NCI-H2196 (cell line): ENCODE results near the gene RRP9.
"Not testable (repeated sequence)": the region's sequence is repeated elsewhere in the genome, so short reads cannot be mapped to it uniquely, and the experiment has no call there.

ENCODE experiments used
- DNase-seq: peaks from one replicate; lab custom pipeline; 2025; ENCODE audit not compliant: unreplicated experiment; lab: John Stamatoyannopoulos, UW

The RRP9 gene

DNA sequence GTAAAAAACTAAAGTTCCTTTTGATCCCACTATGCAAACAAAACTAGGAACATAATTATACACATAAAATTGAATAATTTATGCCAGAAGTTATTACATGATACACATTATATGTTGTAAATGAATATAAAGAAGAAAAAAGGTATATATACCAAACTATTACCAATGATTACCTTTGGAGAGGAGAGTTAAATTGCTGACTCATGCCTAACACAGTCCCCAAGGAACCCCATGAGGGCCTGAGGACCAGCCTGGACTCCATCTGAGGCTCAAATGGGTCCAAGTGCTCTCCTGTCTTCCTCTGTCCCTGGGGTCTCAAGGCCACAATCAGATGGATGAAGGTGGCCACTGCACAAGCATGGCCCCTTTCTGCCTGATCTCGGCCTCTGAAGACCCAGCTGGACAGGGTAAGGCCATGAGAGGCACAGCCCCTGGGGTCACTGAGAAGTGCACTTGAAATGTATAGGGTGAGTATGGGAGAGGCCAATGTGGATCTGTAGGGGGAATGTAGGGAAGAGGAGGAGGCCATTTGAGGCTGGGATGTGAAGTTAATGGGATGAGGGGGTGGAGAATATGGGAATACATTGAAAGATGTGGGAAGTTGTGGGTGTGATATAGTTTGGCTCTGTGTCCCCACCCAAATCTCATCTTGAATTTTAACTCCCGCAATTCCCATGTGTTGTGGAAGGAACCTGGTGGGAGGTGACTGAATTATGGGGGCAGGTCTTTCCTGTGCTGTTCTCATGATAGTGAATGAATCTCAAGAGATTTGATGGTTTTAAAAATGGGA is 37.5 kb downstream of the RRP9 start:
- no peak for DNase-seq

DNA sequence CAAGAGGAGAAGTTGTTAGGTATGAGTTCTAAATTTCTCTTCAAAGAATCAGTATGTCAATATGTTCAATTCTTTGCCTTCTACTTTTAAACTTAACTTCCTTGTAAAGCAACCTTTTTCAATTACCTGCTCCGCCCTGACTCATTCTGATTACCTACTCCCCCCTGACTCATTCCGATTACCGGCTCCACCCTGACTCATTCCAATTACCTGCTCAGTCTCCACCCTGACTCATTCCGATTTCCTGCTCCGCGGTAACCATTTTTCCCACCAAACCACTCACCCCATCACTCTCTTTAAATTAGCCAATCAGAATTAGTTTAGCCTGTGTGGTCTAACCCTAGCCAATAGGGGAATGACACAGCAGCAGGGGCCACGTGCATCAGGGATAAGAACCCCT is 39.3 kb downstream of the RRP9 start:
- DNase-seq, result not testable (repeated sequence)

DNA sequence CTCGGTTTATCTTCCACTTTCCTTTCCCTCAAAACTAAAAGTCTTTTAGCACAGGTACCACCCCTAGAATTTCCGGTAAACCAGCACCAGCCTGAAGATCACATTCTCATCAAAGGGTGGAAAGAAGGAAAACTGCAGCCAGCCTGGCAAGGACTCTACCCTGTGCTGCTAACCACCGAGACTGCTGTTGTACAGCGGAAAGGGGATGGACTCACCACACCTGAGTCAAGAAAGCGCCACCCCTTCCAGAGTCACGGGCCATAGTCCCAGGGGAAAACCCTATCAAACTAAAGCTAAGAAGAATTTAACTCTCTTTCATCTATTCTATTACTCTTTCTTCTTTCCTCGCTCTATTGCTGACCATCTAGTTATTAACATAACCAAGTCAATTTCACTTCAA is 41.7 kb downstream of the RRP9 start:
- DNase-seq, result not testable (repeated sequence)

DNA sequence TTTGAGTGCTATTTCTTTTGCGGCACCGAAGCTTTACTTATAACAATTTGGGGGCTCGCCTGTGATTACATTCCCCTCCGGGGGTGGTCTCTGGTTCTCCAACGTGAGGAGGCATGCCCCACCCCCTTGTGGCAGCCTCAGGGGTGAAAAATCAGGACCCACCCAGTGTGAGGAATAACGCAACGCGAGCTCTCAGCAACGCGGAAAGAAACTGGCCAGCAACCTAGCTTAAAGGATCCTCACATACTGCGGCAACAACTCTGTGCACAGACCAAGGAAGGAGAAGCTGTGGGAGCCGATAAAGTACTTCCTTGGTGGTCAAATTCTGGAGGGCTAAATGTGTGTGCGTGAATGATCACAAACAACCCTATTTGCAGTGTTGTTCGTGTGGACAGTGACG is 44.3 kb downstream of the RRP9 start:
- DNase-seq, result no peak

DNA sequence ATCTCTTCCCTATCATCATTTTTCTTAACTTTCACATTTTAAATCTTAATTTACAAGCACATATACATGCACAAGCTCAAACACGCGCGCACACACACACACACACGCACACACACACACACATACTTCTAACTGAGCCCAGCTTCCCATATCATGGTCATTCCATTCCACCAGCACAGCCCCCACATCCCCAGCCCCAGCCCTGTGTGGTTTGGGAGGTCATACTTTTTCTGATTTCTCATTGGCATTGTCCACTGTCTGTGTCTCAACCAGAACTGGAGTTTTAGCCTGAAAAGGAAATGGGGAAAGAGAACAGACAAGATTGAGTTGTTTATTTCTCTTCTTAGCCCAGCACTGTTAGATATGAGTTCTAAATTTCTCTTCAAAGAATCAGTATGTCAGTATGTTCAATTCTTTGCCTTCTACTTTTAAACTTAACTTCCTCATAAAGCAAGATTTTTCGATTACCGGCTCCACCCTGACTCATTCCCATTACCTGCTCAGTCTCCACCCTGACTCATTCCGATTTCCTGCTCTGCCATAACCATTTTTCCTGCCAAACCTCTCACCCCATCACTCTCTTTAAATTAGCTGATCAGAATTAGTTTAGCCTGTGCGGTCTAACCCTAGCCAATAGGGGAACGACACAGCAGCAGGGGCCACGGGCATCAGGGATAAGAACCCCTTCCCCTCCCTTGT is 44.9 kb downstream of the RRP9 start:
- no peak for DNase-seq

DNA sequence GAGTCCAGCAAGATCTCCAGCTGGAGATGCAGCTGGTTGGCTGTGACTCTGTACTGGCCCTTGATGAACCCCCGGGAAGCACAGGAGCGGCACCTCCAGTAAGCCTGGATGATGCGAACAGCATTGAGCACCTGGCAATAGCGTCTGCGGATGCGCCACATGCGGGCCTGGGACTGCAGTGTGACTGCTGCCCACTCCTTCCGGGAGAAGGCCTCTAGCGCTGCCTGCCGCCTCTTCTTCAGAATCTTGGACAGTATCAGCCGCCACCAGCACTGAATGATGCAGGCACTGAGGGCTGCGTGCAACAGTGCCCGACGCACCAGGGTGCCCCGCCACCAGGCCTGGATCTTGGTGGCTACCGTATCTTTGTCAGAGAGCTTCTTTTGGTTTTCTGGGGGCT is 46.8 kb downstream of the RRP9 start:
- no peak for DNase-seq

DNA sequence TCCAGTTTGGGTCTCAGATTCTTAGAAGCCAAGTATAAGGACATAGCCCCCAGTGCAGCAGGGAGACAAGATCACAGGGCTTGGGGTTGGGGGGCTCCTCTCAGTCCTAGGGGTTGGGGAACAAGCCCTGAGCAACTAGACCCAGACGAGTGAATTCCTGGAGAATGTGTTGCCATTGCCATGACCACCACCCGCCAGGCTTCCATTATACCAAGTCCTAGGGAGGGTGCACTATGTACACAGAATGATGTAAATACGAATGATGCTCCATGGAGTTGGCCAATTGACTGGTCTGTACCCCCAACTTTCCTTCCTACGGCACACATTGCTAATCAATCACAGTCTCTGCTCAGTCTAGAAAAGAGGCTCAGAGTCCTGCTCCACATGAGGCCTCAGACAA is 47.3 kb downstream of the RRP9 start:
- DNase-seq, result no peak

DNA sequence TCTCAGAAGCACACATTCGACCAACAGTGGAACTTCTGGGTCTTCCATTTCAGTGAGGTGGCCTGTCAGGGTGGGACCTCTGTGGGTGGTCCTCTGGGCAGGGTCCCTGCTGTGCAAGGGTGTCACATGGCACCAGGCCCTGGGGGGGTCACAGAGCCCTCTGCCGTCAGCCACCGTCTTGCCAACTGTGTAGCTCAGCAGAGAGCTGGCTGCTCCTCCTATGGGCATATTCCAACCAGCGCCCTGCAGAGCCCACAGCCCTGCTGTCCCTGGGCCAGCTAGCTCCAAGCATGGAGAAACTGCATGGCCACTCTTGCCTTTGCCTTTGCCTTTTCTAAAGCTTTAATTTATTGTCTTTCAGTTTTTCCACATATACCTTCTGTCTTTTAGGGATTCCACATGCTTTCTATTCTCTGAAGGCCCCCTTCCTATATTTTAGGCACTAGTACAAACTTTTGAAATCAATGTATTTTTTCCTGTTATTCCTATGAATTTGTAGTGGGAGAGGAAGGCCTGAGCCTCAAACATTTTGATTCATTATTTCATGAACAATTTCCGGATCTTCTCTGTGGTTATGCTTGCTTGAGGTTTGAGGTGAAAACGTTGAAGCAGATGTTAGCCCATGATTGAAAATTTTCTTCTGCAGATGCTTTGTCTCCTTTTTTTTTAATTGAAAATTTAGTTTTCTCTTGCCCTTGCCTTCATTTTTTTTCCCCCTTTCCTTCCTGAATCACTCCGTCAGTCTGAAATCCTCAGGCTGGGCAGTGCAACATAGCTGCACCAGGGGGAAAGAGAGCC is 50.3 kb downstream of the RRP9 start:
- DNase-seq, result no peak

DNA sequence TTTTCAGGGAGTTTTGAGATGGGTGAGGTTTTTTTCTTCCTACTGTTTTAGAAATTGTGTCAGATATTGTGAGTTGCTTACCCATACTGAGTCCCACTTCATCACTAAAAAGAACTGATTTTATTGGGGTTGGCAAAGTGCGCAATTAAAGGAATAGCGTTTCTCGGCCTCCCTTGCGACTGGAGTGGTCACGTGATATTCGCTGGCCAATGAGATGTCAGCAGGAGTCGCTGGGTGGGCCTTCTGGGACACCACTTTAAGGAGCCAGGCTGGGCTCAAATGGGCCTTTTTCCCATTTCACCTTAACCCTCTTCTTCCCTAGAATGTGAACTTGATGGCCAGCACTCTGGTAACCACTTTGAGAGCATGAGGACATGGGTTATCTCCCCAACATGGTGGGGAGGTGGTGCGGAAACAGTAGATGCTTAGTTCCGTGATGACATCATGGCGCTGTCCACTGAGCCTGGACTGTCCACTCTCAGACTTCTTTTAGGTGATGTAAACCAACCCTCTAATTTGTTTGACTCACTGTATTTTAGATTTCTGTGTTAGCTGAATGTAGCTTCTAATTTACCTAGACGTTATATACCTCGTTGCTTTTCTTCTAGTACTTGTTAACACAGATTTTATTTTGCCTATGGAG is 53.1 kb downstream of the RRP9 start:
- DNase-seq, result no peak

DNA sequence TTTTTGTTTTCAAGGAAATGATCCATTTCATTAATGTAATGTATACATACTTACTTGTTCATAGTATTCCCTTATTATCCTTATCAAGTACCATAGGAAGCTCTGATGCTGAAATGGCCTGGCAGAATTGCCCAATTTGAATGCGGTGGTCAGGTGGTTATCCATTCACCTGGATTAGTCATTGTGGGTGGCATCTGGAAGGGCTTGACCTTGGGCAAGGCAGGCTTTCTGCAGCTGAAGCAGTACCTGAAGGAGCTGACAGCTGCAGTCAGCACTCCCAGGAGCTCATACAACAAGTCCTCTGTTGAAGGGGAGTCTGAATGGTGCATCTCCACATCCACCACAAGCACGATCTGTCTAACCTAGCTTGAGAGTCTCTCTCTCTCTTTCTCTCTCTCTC is 54.1 kb downstream of the RRP9 start:
- no peak for DNase-seq

DNA sequence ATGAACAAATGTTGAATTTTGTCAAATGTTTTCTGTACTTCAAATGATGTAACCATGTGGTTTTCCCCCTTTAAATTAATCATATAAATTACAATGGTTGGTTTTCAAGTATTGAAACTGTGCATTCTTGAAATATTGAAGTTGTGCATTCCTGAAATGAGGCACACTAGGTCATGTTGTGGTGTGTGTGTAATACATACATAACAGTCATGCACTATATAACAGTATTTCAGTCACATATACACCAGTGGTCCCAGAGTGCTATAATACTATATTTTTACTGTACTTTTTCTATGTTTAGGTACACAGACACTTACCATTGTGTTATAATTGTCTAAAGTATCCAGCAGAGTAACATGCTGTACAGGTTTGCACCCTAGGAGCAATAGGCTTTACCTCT is 55.3 kb downstream of the RRP9 start:
- no peak for DNase-seq
